ENCODE measurements around the gene JPH3. TPM values are rescaled to one million over a fixed set of nuclear protein-coding genes. Genes with fewer than 3 reads are reported as not detected.

JPH3 gene
- total and polyA plus RNA-seq, 2 experiments from 2014 or later = not detected

- H3K79me2 ChIP-seq (ENCODE audit: insufficient read depth) = no peaks in the 10 kb centered on the region
- no peak overlapping the region for H3K27ac ChIP-seq
- no peak overlapping the region for H3K4me2 ChIP-seq (ENCODE audit: unreplicated experiment)
- no peaks in the 10 kb centered on the region for H3F3A ChIP-seq (ENCODE audit: insufficient read depth)
- no peak overlapping the region for H2AFZ ChIP-seq
- whole genome bisulfite sequencing, 2 experiments (ENCODE audit: low coverage in 1 of 2, low lambda C conversion rate in 2 of 2, missing lambda C conversion rate in 2 of 2) = 91 to 94% methylated on average over 8 of the region's 8 CpGs
- no peaks in the 10 kb centered on the region for H3K9me2 ChIP-seq (ENCODE audit: insufficient read depth)
- in situ Hi-C loops (cut with MboI) = no loop called here
- no peaks in the 10 kb centered on the region for H3K9me3 ChIP-seq (ENCODE audit: low read depth)
- no peaks in the 10 kb centered on the region for H3K36me3 ChIP-seq (ENCODE audit: low read depth)
- peak overlapping the region; percentile 22; the same call in 1 of the 2 replicates for H3K9ac ChIP-seq
- no peaks in the 10 kb centered on the region for H4K20me1 ChIP-seq (ENCODE audit: insufficient read depth)
- H3K4me1 ChIP-seq (ENCODE audit: insufficient read depth) = 0 out of 2 replicates have a peak, but pooled peaks cover 6% of the 10 kb centered on the region
- TF ChIP-seq EZH2 (IDR thresholded peaks at IDR 0.05; ENCODE audit: insufficient read depth, poor library complexity, severe bottlenecking) = no peak
- TF ChIP-seq EZH2phosphoT487 (IDR thresholded peaks at IDR 0.05; ENCODE audit: insufficient read depth, low read depth) = no peak
- DNase-seq = peak; percentile 36
- no peaks in the 10 kb centered on the region for H3K27me3 ChIP-seq (replicated peaks; ENCODE audit: insufficient read depth)
- H3K4me3 ChIP-seq = no peak overlapping the region
Measured at GRCh38 chr16:87739801-87740200, 137.5 kb downstream of the JPH3 start.

DNA sequence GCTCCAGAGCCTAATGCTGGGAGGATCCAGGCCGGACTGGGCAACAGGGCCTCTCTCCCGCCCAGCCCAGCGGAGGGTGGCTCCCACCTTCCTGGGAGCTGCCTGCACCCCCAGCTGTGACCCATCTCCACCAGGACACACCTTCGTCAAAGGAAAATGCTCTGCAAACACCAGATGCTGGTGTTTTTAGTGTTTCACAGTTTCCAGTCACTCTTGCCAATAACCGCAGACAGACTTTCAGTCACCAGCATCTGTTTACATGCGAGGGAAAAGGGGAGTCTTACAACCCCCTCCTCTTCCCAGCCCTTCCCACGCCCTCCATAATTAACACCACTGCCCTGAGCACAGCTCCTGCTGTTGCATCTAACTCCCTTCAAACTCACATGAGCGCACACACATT is 138.1 kb downstream of the JPH3 start:
- Histone ChIP-seq H3F3A (ENCODE audit: insufficient read depth) (no peaks in the 10 kb centered on the region), H3K36me3 (ENCODE audit: low read depth) (no peaks in the 10 kb centered on the region), H3K4me3 (no peak overlapping the region), H3K9me2 (ENCODE audit: insufficient read depth) (no peaks in the 10 kb centered on the region), H2AFZ (no peak overlapping the region), H4K20me1 (ENCODE audit: insufficient read depth) (no peaks in the 10 kb centered on the region), H3K9ac (peak overlapping the region; percentile 23; the same call in 1 of the 2 replicates), H3K4me2 (ENCODE audit: unreplicated experiment) (no peak overlapping the region), H3K27me3 (replicated peaks; ENCODE audit: insufficient read depth) (no peaks in the 10 kb centered on the region), H3K79me2 (ENCODE audit: insufficient read depth) (no peaks in the 10 kb centered on the region), H3K9me3 (ENCODE audit: low read depth) (no peaks in the 10 kb centered on the region), H3K27ac (peak overlapping the region; percentile 32; the same call in 1 of the 2 replicates), H3K4me1 (ENCODE audit: insufficient read depth) (0 out of 2 replicates have a peak, but pooled peaks cover 6% of the 10 kb centered on the region)
- 65 to 76% methylated on average over 6 to 8 of the region's 8 CpGs for WGBS, 2 experiments (ENCODE audit: low coverage in 1 of 2, low lambda C conversion rate in 2 of 2, missing lambda C conversion rate in 2 of 2)
- peak; percentile 48 for DNase-seq
- in situ Hi-C loops (cut with MboI) = no loop called here
- no peak for TF ChIP-seq EZH2phosphoT487 (IDR thresholded peaks at IDR 0.05; ENCODE audit: insufficient read depth, low read depth)
- TF ChIP-seq EZH2 (IDR thresholded peaks at IDR 0.05; ENCODE audit: insufficient read depth, poor library complexity, severe bottlenecking) = no peak

GRCh38 chr16:87740909-87741424 is 138.7 kb downstream of the JPH3 start:
- no peaks in the 10 kb centered on the region for H3K9me2 ChIP-seq (ENCODE audit: insufficient read depth)
- peak overlapping the region; percentile 23; the same call in 1 of the 2 replicates for H3K9ac ChIP-seq
- H3K9me3 ChIP-seq (ENCODE audit: low read depth) = no peaks in the 10 kb centered on the region
- no peak for TF ChIP-seq EZH2phosphoT487 (IDR thresholded peaks at IDR 0.05; ENCODE audit: insufficient read depth, low read depth)
- no peak for TF ChIP-seq EZH2 (IDR thresholded peaks at IDR 0.05; ENCODE audit: insufficient read depth, poor library complexity, severe bottlenecking)
- 0 out of 2 replicates have a peak, but pooled peaks cover 6% of the 10 kb centered on the region for H3K4me1 ChIP-seq (ENCODE audit: insufficient read depth)
- peak overlapping the region; percentile 32; the same call in 1 of the 2 replicates for H3K27ac ChIP-seq
- in situ Hi-C loops (cut with MboI) = no loop called here
- H4K20me1 ChIP-seq (ENCODE audit: insufficient read depth) = no peaks in the 10 kb centered on the region
- DNase-seq = peak; percentile 56
- H2AFZ ChIP-seq = no peak overlapping the region
- no peak overlapping the region for H3K4me2 ChIP-seq (ENCODE audit: unreplicated experiment)
- no peaks in the 10 kb centered on the region for H3K36me3 ChIP-seq (ENCODE audit: low read depth)
- no peaks in the 10 kb centered on the region for H3K79me2 ChIP-seq (ENCODE audit: insufficient read depth)
- 40% methylated on average over 11 of the region's 11 CpGs for WGBS, 2 experiments (ENCODE audit: low coverage in 1 of 2, low lambda C conversion rate in 2 of 2, missing lambda C conversion rate in 2 of 2)
- no peaks in the 10 kb centered on the region for H3F3A ChIP-seq (ENCODE audit: insufficient read depth)
- H3K4me3 ChIP-seq = no peak overlapping the region
- no peaks in the 10 kb centered on the region for H3K27me3 ChIP-seq (replicated peaks; ENCODE audit: insufficient read depth)

DNA sequence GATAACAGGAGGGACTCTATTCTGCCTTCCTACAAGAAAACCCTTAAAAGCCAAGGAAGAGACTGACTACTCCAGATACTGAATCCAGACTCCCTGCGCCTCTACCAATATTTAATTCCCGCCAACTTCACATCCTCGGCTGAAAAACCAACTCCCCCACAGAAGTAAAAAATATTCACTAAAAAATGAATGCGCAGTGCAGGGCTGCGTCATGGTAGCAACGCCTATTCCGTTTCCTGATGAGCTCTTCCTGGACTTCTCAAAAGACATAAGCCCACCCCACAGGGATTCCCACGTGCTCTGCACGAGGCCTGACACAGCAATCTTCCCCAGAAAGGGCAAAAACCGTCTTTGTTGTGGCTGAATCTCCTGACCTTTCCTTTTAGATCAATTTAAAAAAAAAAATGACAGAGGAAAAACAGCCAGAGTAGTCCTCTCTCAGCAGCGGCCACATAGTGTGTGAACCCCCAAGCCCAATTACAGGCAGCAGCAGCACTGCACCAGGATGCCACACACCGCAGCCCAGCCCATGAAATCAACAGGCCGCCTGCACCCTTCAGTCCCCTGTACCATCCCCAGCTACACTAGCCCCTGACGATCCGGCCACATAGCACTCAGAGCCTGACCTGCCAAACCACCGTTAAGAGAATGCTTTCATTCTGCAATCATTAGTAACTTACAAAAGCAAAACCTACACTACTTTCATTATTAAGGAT is 139.6 kb downstream of the JPH3 start:
- Histone ChIP-seq H2AFZ (no peak overlapping the region), H3K79me2 (ENCODE audit: insufficient read depth) (no peaks in the 10 kb centered on the region), H3F3A (ENCODE audit: insufficient read depth) (no peaks in the 10 kb centered on the region), H3K27ac (no peak overlapping the region), H3K9me2 (ENCODE audit: insufficient read depth) (no peaks in the 10 kb centered on the region), H3K4me1 (ENCODE audit: insufficient read depth) (0 out of 2 replicates have a peak, but pooled peaks cover 6% of the 10 kb centered on the region), H3K9me3 (ENCODE audit: low read depth) (no peaks in the 10 kb centered on the region), H3K4me3 (no peak overlapping the region), H4K20me1 (ENCODE audit: insufficient read depth) (no peaks in the 10 kb centered on the region), H3K27me3 (replicated peaks; ENCODE audit: insufficient read depth) (no peaks in the 10 kb centered on the region), H3K9ac (no peak overlapping the region), H3K36me3 (ENCODE audit: low read depth) (no peaks in the 10 kb centered on the region), H3K4me2 (ENCODE audit: unreplicated experiment) (no peak overlapping the region)
- TF ChIP-seq EZH2phosphoT487 (IDR thresholded peaks at IDR 0.05; ENCODE audit: insufficient read depth, low read depth) = no peak
- TF ChIP-seq EZH2 (IDR thresholded peaks at IDR 0.05; ENCODE audit: insufficient read depth, poor library complexity, severe bottlenecking) = no peak
- 96 to 97% methylated on average over 16 of the region's 16 CpGs for WGBS, 2 experiments (ENCODE audit: low coverage in 1 of 2, low lambda C conversion rate in 2 of 2, missing lambda C conversion rate in 2 of 2)
- DNase-seq = no peak
- in situ Hi-C loops (cut with MboI) = no loop called here
